GM21528 (cell line): ENCODE results near the gene SNCG.

Source experiments
- ATAC-seq: cut with Tn5 transposase; IDR thresholded peaks from one replicate; pipeline ENCODE4 v1.9.1; 2021; ENCODE audit warnings: mild to moderate bottlenecking, moderate library complexity; ENCODE audit not compliant: unreplicated experiment, low FRiP score

SNCG gene

DNA sequence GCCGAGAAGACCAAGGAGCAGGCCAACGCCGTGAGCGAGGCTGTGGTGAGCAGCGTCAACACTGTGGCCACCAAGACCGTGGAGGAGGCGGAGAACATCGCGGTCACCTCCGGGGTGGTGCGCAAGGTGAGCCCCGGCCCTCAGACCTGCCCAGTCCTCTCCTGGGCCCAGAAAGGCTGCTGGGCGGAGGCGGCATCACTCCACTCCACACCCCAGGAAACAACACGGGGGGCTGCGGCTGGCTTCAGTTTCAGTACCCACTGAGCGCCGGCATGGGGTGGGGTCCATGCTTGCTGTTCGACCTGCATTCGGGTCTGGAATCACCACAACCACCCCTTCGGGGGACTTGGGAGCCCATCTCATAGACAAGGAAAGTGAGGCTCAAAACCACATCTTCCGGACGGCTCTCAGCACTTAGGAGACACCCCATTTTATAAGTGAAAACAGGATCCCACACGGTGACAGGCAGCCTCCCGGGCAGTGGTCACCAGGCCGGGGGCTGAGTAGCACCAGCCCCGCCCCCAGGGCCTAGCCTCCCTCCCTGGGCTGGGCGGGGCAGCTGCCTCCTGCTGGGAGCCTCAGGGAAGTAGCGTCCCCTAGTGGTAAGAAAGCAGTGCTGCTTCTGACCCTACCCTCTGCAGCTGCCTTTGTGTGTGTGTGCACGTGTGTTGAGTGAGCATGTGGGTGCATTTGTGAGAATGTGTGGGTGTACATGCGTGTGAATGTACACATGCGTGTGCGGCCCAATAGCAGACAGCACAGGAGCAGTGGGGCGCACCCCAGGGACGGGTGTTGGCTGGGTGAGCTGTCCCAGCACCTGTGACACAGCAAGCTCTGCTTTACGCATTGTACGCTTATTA lies 1.8 kb downstream of the SNCG start:
- ATAC-seq, result peak; percentile 63

DNA sequence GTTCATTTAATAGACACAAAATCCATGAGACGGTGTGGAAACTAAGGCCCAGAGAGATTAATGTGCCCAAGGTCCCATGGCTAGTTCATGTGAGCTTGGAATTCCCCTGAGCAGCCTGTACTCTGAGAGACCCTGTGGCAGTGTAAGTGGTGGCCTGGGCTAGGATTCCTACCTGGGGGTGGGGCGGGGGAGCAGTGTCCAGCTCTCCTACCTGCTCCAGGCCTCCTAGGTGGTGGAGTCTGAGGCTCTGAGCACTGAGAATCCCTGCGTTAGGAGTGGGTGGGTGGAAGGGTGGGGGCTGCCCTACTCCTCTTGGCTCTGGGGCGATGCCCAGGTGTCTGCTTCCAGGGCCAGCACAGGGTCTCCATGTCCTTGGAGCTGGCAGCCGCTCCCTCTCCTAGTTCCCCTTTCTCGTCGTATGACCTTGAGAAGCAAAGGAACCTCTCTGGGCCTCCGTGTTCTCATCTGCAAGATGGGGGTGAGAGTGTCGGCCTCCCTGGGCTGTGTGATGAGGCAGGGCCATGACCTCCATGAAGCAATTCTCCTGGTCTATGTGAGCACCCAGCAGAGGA lies 2.5 kb downstream of the SNCG start:
- ATAC-seq, result no peak

- ATAC-seq, result no peak
These were observed 3.2 kb downstream of the SNCG start for GRCh38 chr10:86961481-86962091.

- no peak for ATAC-seq
These were observed 4.0 kb downstream of the SNCG start for GRCh38 chr10:86962136-86962980.

DNA sequence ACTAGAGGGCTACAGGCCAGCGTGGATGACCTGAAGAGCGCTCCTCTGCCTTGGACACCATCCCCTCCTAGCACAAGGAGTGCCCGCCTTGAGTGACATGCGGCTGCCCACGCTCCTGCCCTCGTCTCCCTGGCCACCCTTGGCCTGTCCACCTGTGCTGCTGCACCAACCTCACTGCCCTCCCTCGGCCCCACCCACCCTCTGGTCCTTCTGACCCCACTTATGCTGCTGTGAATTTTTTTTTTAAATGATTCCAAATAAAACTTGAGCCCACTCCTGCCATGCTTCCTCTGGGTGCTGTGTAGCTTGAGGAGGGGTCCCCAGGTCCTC lies 4.5 kb downstream of the SNCG start:
- ATAC-seq, result no peak

GRCh38 chr10:86963341-86963919 lies 5.0 kb downstream of the SNCG start:
- ATAC-seq, result no peak

DNA sequence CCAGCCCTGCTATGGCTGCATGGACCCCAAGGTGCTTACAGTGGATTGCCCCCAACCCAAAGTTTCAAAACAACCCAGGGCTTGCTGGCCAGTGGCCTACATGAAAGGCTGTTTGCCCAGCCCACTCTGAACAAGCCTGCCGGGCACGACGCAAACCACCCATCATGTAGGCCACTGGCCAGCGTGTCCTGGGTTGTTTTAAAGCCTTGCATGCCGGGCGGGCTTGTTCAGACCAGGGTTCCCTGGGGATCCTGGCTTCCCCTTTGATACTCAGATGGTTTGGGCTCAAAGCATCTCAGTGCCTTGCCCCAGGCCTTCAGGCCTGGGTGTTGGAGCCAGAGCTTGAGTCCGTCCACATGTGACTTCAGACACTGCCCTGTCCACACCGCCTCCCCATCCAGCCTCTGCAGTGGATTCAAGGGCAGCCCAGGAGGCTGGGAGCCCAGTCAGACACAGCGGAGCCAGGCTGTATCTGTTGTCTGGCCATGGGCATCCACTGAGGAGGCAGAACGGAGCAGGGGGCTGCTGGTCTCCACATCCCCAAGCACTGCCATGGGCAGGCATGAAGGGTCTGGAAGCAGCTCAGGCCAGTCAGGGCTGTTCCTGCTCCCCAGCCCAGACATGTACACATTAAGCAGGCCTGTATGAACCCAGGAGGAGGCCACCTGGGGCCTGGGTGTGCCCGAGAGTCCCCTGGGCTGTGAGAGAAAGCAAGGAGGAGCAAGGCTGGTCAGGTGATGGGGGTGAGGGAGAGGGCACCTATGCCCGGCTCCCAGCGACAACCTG lies 5.9 kb downstream of the SNCG start:
- no peak for ATAC-seq

DNA sequence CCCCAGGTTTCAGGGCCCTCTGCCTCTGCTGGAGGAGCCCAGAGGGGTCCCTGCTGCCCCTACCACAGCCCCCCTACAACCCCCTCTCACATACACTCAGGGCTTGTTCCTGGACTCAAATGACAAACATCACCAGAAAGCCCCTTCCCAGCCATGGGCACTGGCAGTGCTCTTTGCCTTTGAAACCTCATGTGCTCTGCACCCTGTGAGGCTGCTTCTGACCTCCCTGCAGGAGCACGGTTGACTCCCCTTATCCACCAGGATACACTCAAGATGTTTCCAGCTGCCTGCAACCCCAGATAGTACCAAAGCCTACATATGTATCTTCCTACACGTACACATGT lies 6.4 kb downstream of the SNCG start:
- no peak for ATAC-seq

GRCh38 chr10:86965986-86966654 lies 7.7 kb downstream of the SNCG start:
- ATAC-seq, result no peak

DNA sequence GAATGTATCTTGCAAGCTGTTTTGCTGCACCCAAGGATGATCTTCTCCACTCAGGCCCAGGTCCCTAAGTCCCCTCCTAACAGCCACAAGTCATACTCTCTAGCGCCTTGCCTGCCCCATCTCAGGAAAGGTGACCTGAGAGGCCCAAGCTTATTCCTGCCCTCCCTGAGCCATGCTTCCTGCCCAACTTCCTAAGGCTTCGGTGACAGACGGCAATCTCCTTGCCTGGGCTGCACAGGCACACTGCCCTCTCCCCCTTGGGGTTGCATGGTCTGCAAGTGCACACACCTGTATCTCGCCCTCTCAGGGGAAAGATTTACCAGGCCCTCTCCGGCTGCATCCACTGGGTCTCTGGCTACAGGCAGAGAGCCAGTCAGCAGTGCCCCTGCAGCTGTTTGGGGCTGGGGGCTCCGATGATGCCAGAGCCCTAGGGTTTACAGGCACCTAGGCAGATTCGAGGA lies 9.1 kb downstream of the SNCG start:
- no peak for ATAC-seq

- no peak for ATAC-seq
These were observed 10.0 kb downstream of the SNCG start, which contains the start of gene ADIRF for GRCh38 chr10:86968271-86968993. Gene ADIRF (plus strand): TSS chr10:86968482. CDS start chr10:86968545, 63 bp downstream.

- no peak for ATAC-seq
These were observed 10.6 kb downstream of the SNCG start for GRCh38 chr10:86968994-86969355.

GRCh38 chr10:86969421-86970041 lies 11.1 kb downstream of the SNCG start:
- ATAC-seq, result no peak

DNA sequence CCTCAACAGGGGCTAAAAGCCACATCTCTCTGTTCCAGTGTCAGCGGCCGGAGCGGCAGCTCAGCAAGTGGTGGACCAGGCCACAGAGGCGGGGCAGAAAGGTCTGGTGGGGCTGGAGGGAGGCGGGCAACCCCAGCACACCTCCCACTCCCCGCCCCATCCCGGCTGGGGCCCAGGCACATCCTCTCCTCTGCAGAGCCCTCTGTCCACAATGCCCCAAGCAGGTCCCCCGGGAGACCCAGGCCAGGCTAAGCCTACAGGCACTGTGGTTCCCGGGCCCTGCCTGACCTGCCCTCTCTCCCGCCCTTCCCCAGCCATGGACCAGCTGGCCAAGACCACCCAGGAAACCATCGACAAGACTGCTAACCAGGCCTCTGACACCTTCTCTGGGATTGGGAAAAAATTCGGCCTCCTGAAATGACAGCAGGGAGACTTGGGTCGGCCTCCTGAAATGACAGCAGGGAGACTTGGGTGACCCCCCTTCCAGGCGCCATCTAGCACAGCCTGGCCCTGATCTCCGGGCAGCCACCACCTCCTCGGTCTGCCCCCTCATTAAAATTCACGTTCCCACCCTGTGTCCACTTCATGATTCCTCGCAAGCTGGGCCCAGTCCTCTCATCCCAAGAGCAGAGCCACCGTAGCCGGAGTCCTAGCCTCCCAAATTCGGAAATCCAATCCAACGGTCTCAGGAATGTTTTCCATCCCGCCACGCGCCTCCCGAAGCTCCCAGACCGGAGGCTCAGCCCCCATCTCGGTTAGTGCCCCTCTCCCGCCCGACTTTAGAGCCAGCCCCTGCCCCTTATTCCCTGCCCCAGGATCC lies 12.0 kb downstream of the SNCG start:
- ATAC-seq, result no peak

DNA sequence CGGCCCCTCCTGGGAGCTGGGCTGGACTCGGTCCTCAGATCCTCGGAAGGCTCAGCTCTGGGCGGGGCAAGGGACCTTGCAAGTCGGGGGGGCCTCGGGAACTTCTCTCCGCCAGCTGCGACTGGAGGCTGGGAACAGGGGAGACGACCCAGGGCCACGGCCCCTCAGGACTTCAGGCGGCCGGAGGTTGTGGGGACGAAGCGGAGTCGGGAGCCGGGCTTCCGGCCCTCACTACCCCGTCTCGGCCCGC lies 12.5 kb downstream of the SNCG start:
- ATAC-seq, result no peak

DNA sequence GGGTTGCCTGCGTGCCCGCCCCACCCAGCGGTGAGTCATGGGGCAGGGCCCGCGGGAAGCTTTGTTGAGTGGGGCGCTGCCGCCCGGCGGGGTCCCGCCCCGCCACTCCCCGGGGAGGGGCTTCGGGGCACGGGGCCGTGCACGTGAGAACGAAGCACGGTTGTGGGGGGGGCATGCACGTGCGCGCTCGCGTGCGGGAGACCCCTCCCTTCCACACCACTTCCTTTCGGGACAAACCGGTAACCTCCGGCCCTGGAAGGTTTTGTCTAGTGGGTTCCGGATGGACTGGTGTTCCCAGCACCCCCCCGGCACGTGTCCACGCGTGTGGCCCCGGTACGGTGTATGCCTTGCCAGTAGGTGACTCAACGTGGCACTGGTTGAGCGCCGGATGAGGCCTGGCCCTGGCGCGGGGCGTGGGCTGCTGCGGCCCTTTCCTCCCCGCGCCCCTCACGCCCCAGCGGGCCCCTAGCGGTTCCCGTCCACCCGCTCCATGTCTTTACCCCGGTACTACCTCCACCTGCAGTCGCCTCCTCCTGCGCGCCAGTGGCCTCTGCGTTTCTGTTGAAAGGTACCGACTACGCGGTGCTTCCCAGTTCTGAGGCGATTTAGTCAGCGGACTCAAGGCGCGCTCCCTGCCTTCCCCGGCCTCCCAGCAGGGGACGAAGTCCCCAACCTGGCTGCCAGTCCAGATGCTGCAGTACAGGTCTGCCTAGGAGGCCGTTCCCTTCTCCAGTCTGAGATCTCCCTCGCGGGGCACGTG lies 13.0 kb downstream of the SNCG start:
- ATAC-seq, result peak; percentile 76
